Pancreas (tissue), 10 donors: ENCODE results near the gene GPR35. TPM values are rescaled to one million over a fixed set of nuclear protein-coding genes. Genes with fewer than 3 reads are reported as not detected.
A peak's percentile ranks its signal among the peaks of the same experiment; 100 is the strongest.

Source experiments
- ATAC-seq, 4 donors: fragments of 200-7000 bp; cut with Tn5 transposase; one replicate each; pipeline versions ENCODE4 v1.8.0 to v1.9.1; 2020; ENCODE audit warnings: mild to moderate bottlenecking in 4 of 4, moderate library complexity in 4 of 4
- DNase-seq, 6 donors: peaks; one replicate each; pipeline ENCODE4 v3.0.0-alpha.2; 2020
- FAIRE-seq: peaks from 2 replicates; lab custom pipeline; 2012; peaks lifted over from hg19 to GRCh38; lab: Jason Lieb, UNC
- H3K27ac ChIP-seq, 4 donors: fragments of 200-600 bp; sonication (generic); 1 replicate in 3 of 4; 2 replicates in 1 of 4; pipeline versions ENCODE4 v1.5.0 to v1.8.0; 2020
- H3K27me3 ChIP-seq, 4 donors: fragments of 200-600 bp; one replicate each; pipeline ENCODE4 v1.8.0; 2021
- H3K36me3 ChIP-seq, 3 donors: fragments of 200-600 bp; sonication (generic) in 1 of 3; one replicate each; pipeline versions ENCODE4 v1.5.0 to v1.8.0; 2020 to 2021
- H3K4me1 ChIP-seq, 3 donors: fragments of 200-600 bp; one replicate each; pipeline ENCODE4 v1.8.0; 2021
- H3K4me3 ChIP-seq, 4 donors: fragments of 200-600 bp; sonication (generic) in 2 of 4; one replicate each; pipeline versions ENCODE4 v1.5.0 to v1.8.0; 2020 to 2021
- H3K9me3 ChIP-seq, 4 donors: fragments of 200-600 bp; one replicate each; pipeline ENCODE4 v1.8.0; 2021
- WGBS, 2 donors: extraction: QIAGEN DNeasy Blood & Tissue Kit; methylation state at CpG; one replicate each; pipeline ENCODE4 v1.1.7; 2013; 5-methylcytosine and 5-hydroxymethylcytosine counted together
- intact Hi-C, 3 donors: fragments of 100-400 bp; cut with DNase I; formaldehyde crosslinking; loops; one replicate each; pipeline versions ENCODE4 v1.11.1 to v1.14.2; 2022
- polyA plus RNA-seq, 2 donors: library from polyadenylated mRNA; stranded (reverse); fragments of 200-250 nt; gene quantifications; one replicate each; pipeline ENCODE4 v1.2.3, GENCODE V29; 2013
- total RNA-seq, 6 donors: library from RNA; stranded (reverse); fragmentation: NEBNext Ultra II Directional in 4 of 6; extraction: Animal tissue kit (Norgen Biotek cat#: 25700) in 4 of 6; gene quantifications; one replicate each; pipeline versions ENCODE4 v1.2.1 to v1.2.4, GENCODE V29; 2021 to 2023
- TF ChIP-seq, protein P1 (sequence below), 4 donors: fragments of 200-600 bp; sonication (generic) in 3 of 4; IDR thresholded peaks; one replicate each; pipeline versions ENCODE4 v1.5.0 to v1.8.0; 2021; ENCODE audit warnings: antibody characterized with exemption in 4 of 4
- donor health status: healthy with polysubstance abuse.
- donor health status: DM: no; HTN: no; CAD: no; lungs with moderate emphysema.
- donor health status: DM: no; HTN: no; CAD: no.
- donor health status: control.
- donor health status: control.
- donor health status: Bipolar disorder and iron deficiency.
- donor health status: DM: yes; HTN: yes; CAD: no.
- donor health status: DM: no; HTN: no; CAD: no.
- donor health status: DM: no; HTN: no; CAD: no.
- donor health status: DM: yes; HTN: yes; CAD: no.

GPR35 gene
- total and polyA plus RNA-seq, 8 donors: 0.35 to 4.6 (median 1.0) TPM

DNA sequence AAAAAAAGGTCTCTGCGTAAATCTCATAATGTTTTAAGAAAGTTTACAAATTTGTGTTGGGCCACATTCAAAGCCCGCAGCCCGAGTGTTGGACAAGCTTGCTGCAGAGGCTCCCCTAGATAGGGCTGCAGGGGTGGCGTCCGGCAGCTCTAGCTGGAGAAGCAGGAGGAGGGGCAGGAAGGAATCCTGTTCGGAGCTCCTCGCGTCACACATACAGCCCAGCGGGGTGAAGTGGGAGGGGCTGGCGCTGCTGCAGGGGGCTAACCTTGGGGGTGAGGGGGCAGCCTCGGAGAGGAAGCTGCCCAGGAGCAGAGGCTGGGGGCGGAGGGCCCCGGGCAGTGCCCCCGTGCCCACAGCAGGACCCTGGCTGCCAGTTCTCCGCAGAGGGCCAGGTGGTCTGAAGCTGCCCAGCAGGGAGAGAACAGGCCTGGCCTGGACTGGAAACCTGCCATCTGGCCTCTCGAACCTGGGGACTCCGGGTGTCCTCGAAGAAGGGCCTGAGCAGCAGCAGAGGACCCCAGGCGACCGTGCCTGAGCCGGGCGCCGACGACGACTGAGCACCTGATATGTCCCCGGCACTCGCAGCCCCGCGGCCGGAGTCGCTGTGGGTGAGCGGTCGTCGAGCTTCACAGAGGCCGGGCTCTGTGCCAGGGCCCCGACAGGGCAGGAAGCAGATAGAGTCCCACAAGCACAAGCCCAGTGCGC, 2.6 kb upstream of the GPR35 start:
- ATAC-seq (no peak), DNase-seq (peak in 3 of 6 donors; percentile 16 to 62 (median 55)), FAIRE-seq (no peak)
- no peak overlapping the region for H3K4me3 ChIP-seq
- no peaks in the 10 kb centered on the region for H3K27me3 ChIP-seq
- H3K4me1 ChIP-seq: no peaks in the 10 kb centered on the region
- WGBS, 2 donors: 66 to 71% methylated on average over 37 of the region's 37 CpGs
- H3K9me3 ChIP-seq: no peaks in the 10 kb centered on the region
- TF ChIP-seq, protein P1, sequence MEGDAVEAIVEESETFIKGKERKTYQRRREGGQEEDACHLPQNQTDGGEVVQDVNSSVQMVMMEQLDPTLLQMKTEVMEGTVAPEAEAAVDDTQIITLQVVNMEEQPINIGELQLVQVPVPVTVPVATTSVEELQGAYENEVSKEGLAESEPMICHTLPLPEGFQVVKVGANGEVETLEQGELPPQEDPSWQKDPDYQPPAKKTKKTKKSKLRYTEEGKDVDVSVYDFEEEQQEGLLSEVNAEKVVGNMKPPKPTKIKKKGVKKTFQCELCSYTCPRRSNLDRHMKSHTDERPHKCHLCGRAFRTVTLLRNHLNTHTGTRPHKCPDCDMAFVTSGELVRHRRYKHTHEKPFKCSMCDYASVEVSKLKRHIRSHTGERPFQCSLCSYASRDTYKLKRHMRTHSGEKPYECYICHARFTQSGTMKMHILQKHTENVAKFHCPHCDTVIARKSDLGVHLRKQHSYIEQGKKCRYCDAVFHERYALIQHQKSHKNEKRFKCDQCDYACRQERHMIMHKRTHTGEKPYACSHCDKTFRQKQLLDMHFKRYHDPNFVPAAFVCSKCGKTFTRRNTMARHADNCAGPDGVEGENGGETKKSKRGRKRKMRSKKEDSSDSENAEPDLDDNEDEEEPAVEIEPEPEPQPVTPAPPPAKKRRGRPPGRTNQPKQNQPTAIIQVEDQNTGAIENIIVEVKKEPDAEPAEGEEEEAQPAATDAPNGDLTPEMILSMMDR (IDR thresholded peaks at IDR 0.05): no peak
- intact Hi-C loops: no loop called here
- no peaks in the 10 kb centered on the region for H3K36me3 ChIP-seq
- no peak overlapping the region for H3K27ac ChIP-seq

DNA sequence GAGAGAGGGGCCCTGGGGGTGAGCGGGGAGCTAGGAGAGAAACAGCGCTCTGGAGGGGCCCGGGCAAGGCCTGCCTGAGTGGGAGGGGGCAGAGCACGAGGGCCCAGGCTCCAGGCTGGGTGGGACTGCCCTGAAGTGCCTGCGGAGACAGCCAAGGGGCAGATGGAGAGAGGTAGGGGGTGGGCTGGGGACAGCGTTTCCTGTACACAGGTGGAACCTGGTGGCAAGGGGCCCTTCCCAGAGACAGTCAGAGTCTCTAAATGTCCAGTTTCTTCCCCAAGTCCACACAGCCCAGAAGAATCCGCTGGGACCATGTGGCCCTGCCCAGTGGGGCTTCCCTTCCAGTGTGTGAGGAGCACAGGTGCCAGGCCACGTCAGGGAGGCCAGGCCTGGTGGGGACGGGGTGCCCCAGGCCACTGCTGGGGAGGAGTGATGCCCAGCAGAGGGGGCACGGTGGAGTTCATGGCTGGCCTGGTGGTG, 1.7 kb upstream of the GPR35 start:
- no peak for FAIRE-seq
- TF ChIP-seq, protein P1 (IDR thresholded peaks at IDR 0.05): no peak
- no peaks in the 10 kb centered on the region for H3K9me3 ChIP-seq
- no peak overlapping the region for H3K27ac ChIP-seq
- ATAC-seq: no peak
- DNase-seq: peak in 2 of 6 donors; percentile 46 to 51
- intact Hi-C loops: no loop called here
- 83% methylated on average over 9 to 10 of the region's 10 CpGs for WGBS, 2 donors
- H3K4me1 ChIP-seq: no peaks in the 10 kb centered on the region
- no peaks in the 10 kb centered on the region for H3K27me3 ChIP-seq
- H3K36me3 ChIP-seq: no peaks in the 10 kb centered on the region
- H3K4me3 ChIP-seq: no peak overlapping the region

DNA sequence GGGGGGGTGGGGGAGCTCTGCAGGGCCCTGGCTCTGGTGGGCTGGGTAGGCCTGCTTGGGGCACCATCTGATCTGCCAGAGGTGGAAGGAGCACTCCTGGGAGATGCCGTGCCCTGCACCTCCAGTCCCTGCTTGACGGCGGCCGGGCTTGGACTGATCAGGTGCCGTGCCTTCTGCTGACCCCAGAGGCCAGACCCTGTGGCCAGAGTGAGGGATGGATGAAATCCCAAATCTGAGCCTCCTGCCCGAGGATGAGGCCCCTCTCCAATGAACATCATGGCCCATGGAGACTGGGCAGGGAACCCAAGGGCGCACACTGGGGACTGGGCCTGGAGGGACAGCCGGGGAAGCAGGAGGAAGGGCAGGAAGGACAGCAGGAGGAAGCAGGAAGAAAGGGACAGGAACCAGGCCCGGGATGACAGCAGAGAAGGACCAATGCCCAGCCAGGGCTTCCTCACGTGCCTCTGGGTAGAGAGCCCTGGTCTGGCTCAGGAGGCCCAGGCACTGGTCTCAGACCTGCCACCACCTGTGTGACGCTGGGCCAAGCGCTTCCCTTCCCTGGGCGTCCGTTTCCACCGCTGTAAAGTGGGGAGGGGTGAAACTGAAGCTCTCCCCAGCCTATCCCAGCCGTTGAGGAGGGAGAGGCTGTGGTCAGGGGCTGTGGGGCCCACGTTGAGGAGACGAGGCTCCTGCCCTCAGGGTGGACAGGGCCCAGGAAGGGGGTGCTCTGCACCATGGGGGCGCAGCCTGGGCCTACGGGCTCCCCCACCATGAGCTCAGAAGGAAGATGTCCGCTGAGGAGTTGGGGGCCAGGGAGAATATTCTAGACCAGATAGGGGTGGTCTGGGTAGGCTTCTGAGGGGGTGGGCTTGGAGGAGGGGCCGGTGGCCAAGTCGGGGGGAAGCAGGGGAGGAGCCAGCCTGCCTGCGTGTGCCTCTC, 1.0 kb upstream of the GPR35 start:
- TF ChIP-seq, protein P1 (IDR thresholded peaks at IDR 0.05): no peak
- H3K9me3 ChIP-seq: no peaks in the 10 kb centered on the region
- H3K4me3 ChIP-seq: no peak overlapping the region
- FAIRE-seq: no peak
- H3K36me3 ChIP-seq: no peaks in the 10 kb centered on the region
- intact Hi-C loops: no loop called here
- no peaks in the 10 kb centered on the region for H3K27me3 ChIP-seq
- peak in 2 of 4 donors; percentile 18 to 19 for ATAC-seq
- WGBS, 2 donors: 72 to 73% methylated on average over 24 of the region's 24 CpGs
- H3K4me1 ChIP-seq: no peaks in the 10 kb centered on the region
- peak in 3 of 6 donors; percentile 12 to 67 (median 46) for DNase-seq
- H3K27ac ChIP-seq: no peak overlapping the region

DNA sequence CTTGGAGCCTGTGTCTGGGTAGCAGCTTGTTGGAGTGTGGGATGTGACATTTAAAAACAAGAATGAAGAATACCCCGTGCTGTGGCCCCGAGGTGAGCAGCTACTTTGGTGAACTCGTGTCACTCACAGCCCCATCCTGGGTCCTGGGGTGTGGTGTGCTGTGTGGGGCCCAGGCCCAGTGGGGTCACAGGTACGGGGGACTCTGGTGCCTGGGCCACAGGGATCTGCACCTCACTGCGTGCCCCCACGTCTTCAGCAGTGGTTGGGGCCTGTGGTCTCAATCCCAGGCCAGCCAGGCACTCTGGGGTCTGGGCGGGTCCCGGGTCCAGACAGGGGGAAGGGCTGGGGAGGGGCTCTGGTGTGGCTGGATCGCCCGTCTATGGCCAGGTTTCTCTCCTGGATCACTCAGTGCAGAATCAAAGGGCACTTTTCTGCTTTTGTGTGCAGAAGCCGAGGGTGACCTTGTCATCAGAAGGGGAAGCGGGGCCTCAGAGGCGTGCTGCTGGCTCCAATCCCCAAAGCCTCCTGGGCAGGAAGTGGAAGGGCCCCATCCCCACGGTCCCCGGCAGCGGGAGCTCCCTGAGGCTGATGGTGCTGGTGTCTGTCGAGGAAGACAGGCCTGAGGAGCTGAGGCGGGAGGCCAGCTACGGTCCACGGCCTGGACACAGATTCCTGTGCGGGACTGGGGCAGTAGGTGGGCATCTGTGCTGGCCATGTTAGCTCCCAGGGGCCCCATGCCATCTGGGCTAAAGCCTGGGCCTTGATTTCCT, 1.4 kb downstream of the GPR35 start:
- H3K4me1 ChIP-seq: no peaks in the 10 kb centered on the region
- H3K9me3 ChIP-seq: no peaks in the 10 kb centered on the region
- H3K27me3 ChIP-seq: no peaks in the 10 kb centered on the region
- H3K4me3 ChIP-seq: no peak overlapping the region
- TF ChIP-seq, protein P1 (IDR thresholded peaks at IDR 0.05): no peak
- no peaks in the 10 kb centered on the region for H3K36me3 ChIP-seq
- no peak overlapping the region for H3K27ac ChIP-seq
- intact Hi-C loops: no loop called here
- DNase-seq (peak in 3 of 6 donors; percentile 11 to 66 (median 50)), FAIRE-seq (no peak), ATAC-seq (peak in 2 of 4 donors; percentile 32 to 36)
- WGBS, 2 donors: 43 to 46% methylated on average over 21 of the region's 21 CpGs
